NB4 (cell line): ENCODE measurements around the gene C16orf96.

Experiments
- DNase-seq: peaks from one replicate; pipeline ENCODE4 v3.0.0; 2010; ENCODE audit warnings: low read depth
- H3K4me3 ChIP-seq: one replicate; pipeline ENCODE4 v1.5.1; 2011; ENCODE audit warnings: mild to moderate bottlenecking, low read depth, low read length, moderate library complexity
- CTCF ChIP-seq: IDR thresholded peaks from one replicate; pipeline ENCODE4 v1.5.1; 2012; ENCODE audit warnings: low read depth, low read length
- MAX ChIP-seq: IDR thresholded peaks from 2 replicates; pipeline ENCODE4 v1.6.1; 2011; ENCODE audit warnings: low read depth, low read length
- MYC ChIP-seq: IDR thresholded peaks from 2 replicates; pipeline ENCODE4 v1.6.1; 2011; ENCODE audit warnings: low read depth, low read length
- POLR2A ChIP-seq: IDR thresholded peaks from 2 replicates; pipeline ENCODE4 v1.6.1; 2011; ENCODE audit warnings: mild to moderate bottlenecking; ENCODE audit not compliant: insufficient read length; ENCODE audit errors: extremely low read depth

Gene C16orf96

GRCh38 chr16:4601864-4602186, 45.7 kb downstream of the C16orf96 start:
- no peak overlapping the region for H3K4me3 ChIP-seq
- no peak for DNase-seq
- TF ChIP-seq MYC (no peak), MAX (no peak), CTCF (no peak), POLR2A (no peak)

GRCh38 chr16:4602331-4602730, 46.2 kb downstream of the C16orf96 start:
- TF ChIP-seq MYC, result no peak
- no peak for TF ChIP-seq POLR2A
- DNase-seq, result no peak
- H3K4me3 ChIP-seq, result no peak overlapping the region

GRCh38 chr16:4603624-4604170, 47.6 kb downstream of the C16orf96 start:
- H3K4me3 ChIP-seq, result no peak overlapping the region
- TF ChIP-seq CTCF (no peak), MAX (no peak)
- no peak for DNase-seq

GRCh38 chr16:4604401-4604800, 48.3 kb downstream of the C16orf96 start:
- H3K4me3 ChIP-seq, result no peak overlapping the region
- TF ChIP-seq CTCF (no peak), MAX (no peak), POLR2A (no peak), MYC (no peak)
- no peak for DNase-seq

GRCh38 chr16:4606354-4606753, 50.2 kb downstream of the C16orf96 start:
- no peak overlapping the region for H3K4me3 ChIP-seq
- TF ChIP-seq MYC, result no peak
- TF ChIP-seq CTCF, result no peak
- TF ChIP-seq MAX, result no peak
- DNase-seq, result no peak

- no peak for TF ChIP-seq MAX
- no peak for TF ChIP-seq POLR2A
- TF ChIP-seq MYC, result no peak
- no peak for TF ChIP-seq CTCF
- H3K4me3 ChIP-seq, result no peak overlapping the region
- no peak for DNase-seq
Observed at GRCh38 chr16:4607841-4608703, 51.9 kb downstream of the C16orf96 start.
